Activated T-cell treated with anti-CD3 and anti-CD28 coated beads for 1 hour (primary cell): Measurements from ENCODE around the gene CDH10.

Source experiments
- DNase-seq: peaks from one replicate; pipeline ENCODE4 v3.0.0-alpha.2; 2020; ENCODE audit warnings: low read depth

The CDH10 gene

GRCh38 chr5:24644761-24645160 is at the start of gene CDH10:
CDH10 (minus strand) TSS chr5:24644978; CDS start chr5:24593490, 51,488 bp downstream.
- DNase-seq = no peak

- DNase-seq = no peak
Measured at GRCh38 chr5:24693609-24694008, 48.8 kb upstream of the CDH10 start.

GRCh38 chr5:24691074-24691473 is 46.3 kb upstream of the CDH10 start:
- DNase-seq = no peak

GRCh38 chr5:24681106-24681505 is 36.3 kb upstream of the CDH10 start:
- DNase-seq = no peak

GRCh38 chr5:24668050-24668449 is 23.3 kb upstream of the CDH10 start:
- DNase-seq = no peak

GRCh38 chr5:24649531-24649930 is 4.8 kb upstream of the CDH10 start:
- DNase-seq = no peak

- DNase-seq = no peak
Measured at GRCh38 chr5:24646915-24647314, 2.1 kb upstream of the CDH10 start.

GRCh38 chr5:24645483-24645882 is 705 bp upstream of the CDH10 start:
- no peak for DNase-seq

GRCh38 chr5:24643880-24644279 is 898 bp downstream of the CDH10 start:
- DNase-seq = no peak

- DNase-seq = no peak
Measured at GRCh38 chr5:24643156-24643555, 1.6 kb downstream of the CDH10 start.

GRCh38 chr5:24642022-24642421 is 2.8 kb downstream of the CDH10 start:
- no peak for DNase-seq

GRCh38 chr5:24635209-24635608 is 9.6 kb downstream of the CDH10 start:
- DNase-seq = no peak

- DNase-seq = no peak
Measured at GRCh38 chr5:24633715-24634325, 11.0 kb downstream of the CDH10 start.

- DNase-seq = no peak
Measured at GRCh38 chr5:24632353-24632752, 12.4 kb downstream of the CDH10 start.

GRCh38 chr5:24630918-24631317 is 13.9 kb downstream of the CDH10 start:
- no peak for DNase-seq

GRCh38 chr5:24629798-24630197 is 15.0 kb downstream of the CDH10 start:
- DNase-seq = no peak

- no peak for DNase-seq
Measured at GRCh38 chr5:24624872-24625271, 19.9 kb downstream of the CDH10 start.

- DNase-seq = no peak
Measured at GRCh38 chr5:24623624-24624023, 21.2 kb downstream of the CDH10 start.

GRCh38 chr5:24623031-24623430 is 21.7 kb downstream of the CDH10 start:
- DNase-seq = no peak

GRCh38 chr5:24621792-24622191 is 23.0 kb downstream of the CDH10 start:
- no peak for DNase-seq

GRCh38 chr5:24616566-24616965 is 28.2 kb downstream of the CDH10 start:
- no peak for DNase-seq

- DNase-seq = no peak
Measured at GRCh38 chr5:24615159-24615558, 29.6 kb downstream of the CDH10 start.

GRCh38 chr5:24609706-24610105 is 35.1 kb downstream of the CDH10 start:
- no peak for DNase-seq

- no peak for DNase-seq
Measured at GRCh38 chr5:24606971-24607370, 37.8 kb downstream of the CDH10 start.

- no peak for DNase-seq
Measured at GRCh38 chr5:24602188-24602587, 42.6 kb downstream of the CDH10 start.
